ENCODE data around the gene PDLIM7.

Gene PDLIM7

GRCh38 chr5:177447066-177447610, 50.3 kb downstream of the PDLIM7 start:
- no peak for TF ChIP-seq TAF1 (IDR thresholded peaks at IDR 0.05; ENCODE audit: borderline replicate concordance, insufficient read depth, low read length)

GRCh38 chr5:177446200-177447065, 51.0 kb downstream of the PDLIM7 start, which contains the start of gene PRR7:
Gene PRR7, plus strand, starts transcription at chr5:177446814. Its CDS starts 8,254 bp downstream, at chr5:177455068.
- TF ChIP-seq TAF1 (IDR thresholded peaks at IDR 0.05; ENCODE audit: borderline replicate concordance, insufficient read depth, low read length) (0 out of 2 replicates have a peak, but pooled peaks have one; percentile 56), POLR2AphosphoS5 (IDR thresholded peaks at IDR 0.05; ENCODE audit: low read depth, low read length) (peak; percentile 79), REST (IDR thresholded peaks at IDR 0.05; ENCODE audit: insufficient read depth in 1 of 2, low read depth in 2 of 2, low read length in 2 of 2) (no peak), SIN3A (IDR thresholded peaks at IDR 0.05; ENCODE audit: borderline replicate concordance, insufficient read depth, low read length) (no peak; the same call in 1 of the 2 replicates), FOXP2 (optimal IDR thresholded peaks at IDR 0.05; ENCODE audit: borderline replicate concordance, extremely low read depth, extremely low read length, insufficient read depth) (no peak)

- TF ChIP-seq POLR2AphosphoS5 (IDR thresholded peaks at IDR 0.05; ENCODE audit: low read depth, low read length) = no peak
- no peak for TF ChIP-seq SIN3A (IDR thresholded peaks at IDR 0.05; ENCODE audit: borderline replicate concordance, insufficient read depth, low read length)
- TF ChIP-seq REST (IDR thresholded peaks at IDR 0.05; ENCODE audit: insufficient read depth in 1 of 2, low read depth in 2 of 2, low read length in 2 of 2) = no peak
- TF ChIP-seq FOXP2 (optimal IDR thresholded peaks at IDR 0.05; ENCODE audit: borderline replicate concordance, extremely low read depth, extremely low read length, insufficient read depth) = no peak
- no peak for TF ChIP-seq TAF1 (IDR thresholded peaks at IDR 0.05; ENCODE audit: borderline replicate concordance, insufficient read depth, low read length)
Measured at GRCh38 chr5:177445917-177446199, 51.5 kb downstream of the PDLIM7 start.

- TF ChIP-seq SIN3A (IDR thresholded peaks at IDR 0.05; ENCODE audit: borderline replicate concordance, insufficient read depth, low read length) (no peak), POLR2AphosphoS5 (IDR thresholded peaks at IDR 0.05; ENCODE audit: low read depth, low read length) (no peak), FOXP2 (optimal IDR thresholded peaks at IDR 0.05; ENCODE audit: borderline replicate concordance, extremely low read depth, extremely low read length, insufficient read depth) (no peak), REST (IDR thresholded peaks at IDR 0.05; ENCODE audit: insufficient read depth in 1 of 2, low read depth in 2 of 2, low read length in 2 of 2) (no peak), TAF1 (IDR thresholded peaks at IDR 0.05; ENCODE audit: borderline replicate concordance, insufficient read depth, low read length) (no peak)
Measured at GRCh38 chr5:177445052-177445916, 52.1 kb downstream of the PDLIM7 start.

Data from PFSK-1 (cell line).